IPS DF 6.9 (cell line): ENCODE measurements around the gene RAB28.

Experiments used
- DNase-seq: peaks from one replicate; pipeline ENCODE4 v3.0.0-alpha.2; 2013; ENCODE audit warnings: low read depth, low spot score
- H3K27ac ChIP-seq: one replicate; pipeline ENCODE4 v1.5.1; 2013; ENCODE audit warnings: low read length, control low read depth
- H3K27me3 ChIP-seq: 2 replicates; pipeline ENCODE4 v1.6.1; 2013; ENCODE audit warnings: mild to moderate bottlenecking, low read length; ENCODE audit not compliant: control insufficient read depth, insufficient read depth
- H3K36me3 ChIP-seq: 2 replicates; pipeline ENCODE4 v1.6.1; 2013; ENCODE audit warnings: low read length; ENCODE audit not compliant: control insufficient read depth, insufficient read depth
- H3K4me1 ChIP-seq: 2 replicates; pipeline ENCODE4 v1.6.1; 2013; ENCODE audit warnings: low read length; ENCODE audit not compliant: control insufficient read depth, insufficient read depth
- H3K4me3 ChIP-seq: 2 replicates; pipeline ENCODE4 v1.5.1; 2013; ENCODE audit warnings: mild to moderate bottlenecking, low read length
- H3K9me3 ChIP-seq: 2 replicates; pipeline ENCODE4 v1.6.1; 2013; ENCODE audit warnings: low read length, inconsistent platforms; ENCODE audit not compliant: control insufficient read depth, insufficient read depth
- WGBS: extraction: QIAGEN DNeasy Blood & Tissue Kit; methylation state at CpG from one replicate; pipeline ENCODE4 v1.1.7; 2013; ENCODE audit warnings: mixed read lengths, missing lambda C conversion rate; ENCODE audit not compliant: insufficient read length, insufficient coverage; 5-methylcytosine and 5-hydroxymethylcytosine counted together

Gene RAB28

DNA sequence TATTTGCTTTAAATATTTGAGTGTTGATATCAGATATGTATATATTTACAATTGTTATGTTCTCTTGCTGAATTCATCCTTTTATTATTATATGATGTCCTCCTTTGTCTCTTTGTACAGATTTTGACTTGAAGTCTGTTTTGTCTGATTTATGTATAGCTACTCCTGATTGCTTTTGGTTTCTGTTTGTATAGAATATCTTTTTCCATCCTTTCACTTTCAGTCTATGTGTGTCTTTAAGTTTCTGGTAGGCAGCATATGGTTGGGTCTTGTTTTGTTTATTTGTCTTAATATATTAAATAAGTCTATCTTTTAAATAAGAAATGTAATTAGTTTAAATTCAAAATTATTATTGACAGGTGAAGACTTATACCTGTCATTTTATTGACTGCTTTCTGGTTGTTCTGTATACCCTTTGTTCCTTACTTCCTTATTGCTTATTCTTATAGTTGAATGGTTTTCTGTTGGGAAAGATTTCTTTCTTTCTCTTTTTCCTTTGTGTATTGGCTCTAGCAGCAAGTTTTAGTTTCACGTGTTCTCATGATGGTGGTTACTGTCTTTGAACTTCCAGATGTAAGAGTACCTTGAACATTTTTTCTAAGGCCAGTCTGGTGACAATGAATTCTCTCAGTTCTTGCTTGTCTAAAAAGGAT is 31.1 kb downstream of the RAB28 start:
- Histone ChIP-seq H3K27ac (no peak overlapping the region), H3K36me3 (no peaks in the 10 kb centered on the region), H3K9me3 (no peaks in the 10 kb centered on the region), H3K4me1 (no peaks in the 10 kb centered on the region), H3K27me3 (no peaks in the 10 kb centered on the region), H3K4me3 (no peak overlapping the region)
- WGBS, result no CpG with 5 or more reads among the region's 1 CpG
- DNase-seq, result no peak

DNA sequence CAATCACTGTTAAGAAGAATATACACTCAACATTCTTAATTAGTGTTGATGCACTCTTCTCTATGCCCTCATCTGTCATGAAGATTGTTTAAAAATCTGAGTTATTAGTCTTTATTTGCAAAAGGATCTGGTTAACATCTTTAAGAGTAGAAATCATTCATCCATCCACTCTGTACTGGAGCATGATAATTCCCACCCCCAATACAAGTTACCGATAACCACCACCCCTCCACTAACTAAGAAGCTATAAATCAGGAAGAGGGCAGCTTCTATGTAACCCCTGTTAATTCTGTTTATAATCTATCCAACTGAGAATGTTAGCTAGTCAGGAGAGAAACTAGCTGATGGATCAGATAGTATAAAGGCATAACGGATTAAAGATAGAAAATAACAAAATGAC is 34.5 kb downstream of the RAB28 start:
- no CpG with 5 or more reads among the region's 2 CpGs for WGBS
- peaks cover 5% of the 10 kb centered on the region for H3K4me1 ChIP-seq
- no peak for DNase-seq
- no peaks in the 10 kb centered on the region for H3K9me3 ChIP-seq
- H3K36me3 ChIP-seq, result no peaks in the 10 kb centered on the region
- no peak overlapping the region for H3K27ac ChIP-seq
- no peaks in the 10 kb centered on the region for H3K27me3 ChIP-seq
- H3K4me3 ChIP-seq, result no peak overlapping the region

- no peaks in the 10 kb centered on the region for H3K27me3 ChIP-seq
- peaks cover 5% of the 10 kb centered on the region for H3K4me1 ChIP-seq
- H3K9me3 ChIP-seq, result no peaks in the 10 kb centered on the region
- no peak overlapping the region for H3K27ac ChIP-seq
- no peaks in the 10 kb centered on the region for H3K36me3 ChIP-seq
- peak overlapping the region; percentile 88; the same call in 1 of the 2 replicates for H3K4me3 ChIP-seq
- DNase-seq, result peak; percentile 45
- no CpG with 5 or more reads among the region's 22 CpGs for WGBS
These were observed 38.0 kb downstream of the RAB28 start for GRCh38 chr4:13445841-13446790.

- H3K4me1 ChIP-seq, result peaks cover 3% of the 10 kb centered on the region
- no peaks in the 10 kb centered on the region for H3K36me3 ChIP-seq
- H3K27ac ChIP-seq, result no peak overlapping the region
- no peak for DNase-seq
- H3K27me3 ChIP-seq, result no peaks in the 10 kb centered on the region
- H3K4me3 ChIP-seq, result no peak overlapping the region
- no peaks in the 10 kb centered on the region for H3K9me3 ChIP-seq
These were observed 42.6 kb downstream of the RAB28 start for GRCh38 chr4:13441506-13441905.

DNA sequence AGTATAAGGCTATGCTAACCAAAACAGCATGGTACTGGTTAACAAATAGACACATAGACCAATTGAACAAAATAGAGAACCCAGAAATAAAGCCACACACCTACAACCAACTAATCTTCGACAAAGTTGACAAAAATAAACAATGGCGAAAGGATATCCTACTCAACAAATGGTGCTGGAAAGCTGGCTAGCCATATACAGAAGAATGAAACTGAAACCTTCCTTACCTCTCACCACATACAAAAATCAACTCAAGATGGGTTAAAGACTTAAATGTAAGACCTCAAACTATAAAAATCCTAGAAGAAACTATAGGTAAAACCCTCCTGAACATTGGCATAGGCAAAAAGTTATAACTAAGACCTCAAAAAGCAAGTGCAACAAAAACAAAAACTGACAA is 47.2 kb downstream of the RAB28 start:
- Histone ChIP-seq H3K4me3 (no peak overlapping the region), H3K27ac (no peak overlapping the region), H3K27me3 (no peaks in the 10 kb centered on the region), H3K9me3 (no peaks in the 10 kb centered on the region), H3K4me1 (no peaks in the 10 kb centered on the region), H3K36me3 (no peaks in the 10 kb centered on the region)
- no CpG with 5 or more reads among the region's 2 CpGs for WGBS
- no peak for DNase-seq

- H3K4me3 ChIP-seq, result no peak overlapping the region
- H3K27ac ChIP-seq, result no peak overlapping the region
- peaks cover 2% of the 10 kb centered on the region; the same call in 1 of the 2 replicates for H3K4me1 ChIP-seq
- H3K9me3 ChIP-seq, result no peaks in the 10 kb centered on the region
- H3K27me3 ChIP-seq, result no peaks in the 10 kb centered on the region
- no peaks in the 10 kb centered on the region for H3K36me3 ChIP-seq
- no peak for DNase-seq
- no CpG with 5 or more reads among the region's 1 CpG for WGBS
These were observed 51.7 kb downstream of the RAB28 start for GRCh38 chr4:13432453-13432852.

GRCh38 chr4:13430834-13431568 is 53.1 kb downstream of the RAB28 start:
- H3K27ac ChIP-seq, result no peak overlapping the region
- no CpG with 5 or more reads among the region's 9 CpGs for WGBS
- DNase-seq, result no peak
- no peaks in the 10 kb centered on the region for H3K27me3 ChIP-seq
- no peaks in the 10 kb centered on the region for H3K36me3 ChIP-seq
- peaks cover 2% of the 10 kb centered on the region; the same call in 1 of the 2 replicates for H3K4me1 ChIP-seq
- no peaks in the 10 kb centered on the region for H3K9me3 ChIP-seq
- H3K4me3 ChIP-seq, result no peak overlapping the region

GRCh38 chr4:13427599-13428325 is 56.4 kb downstream of the RAB28 start:
- Histone ChIP-seq H3K4me3 (no peak overlapping the region), H3K27me3 (no peaks in the 10 kb centered on the region), H3K36me3 (no peaks in the 10 kb centered on the region), H3K4me1 (peaks cover 2% of the 10 kb centered on the region; the same call in 1 of the 2 replicates), H3K27ac (no peak overlapping the region), H3K9me3 (no peaks in the 10 kb centered on the region)
- DNase-seq, result no peak
- WGBS, result no CpG with 5 or more reads among the region's 20 CpGs

- Histone ChIP-seq H3K27ac (no peak overlapping the region), H3K9me3 (no peaks in the 10 kb centered on the region), H3K27me3 (no peaks in the 10 kb centered on the region), H3K4me3 (no peak overlapping the region), H3K4me1 (0 out of 2 replicates have a peak, but pooled peaks cover 2% of the 10 kb centered on the region), H3K36me3 (no peaks in the 10 kb centered on the region)
- no CpG with 5 or more reads among the region's 32 CpGs for WGBS
- DNase-seq, result no peak
These were observed 68.9 kb downstream of the RAB28 start for GRCh38 chr4:13415068-13415785.
